Measurements from ENCODE around the gene CCND1. TPM values are rescaled to one million over a fixed set of nuclear protein-coding genes. Genes with fewer than 3 reads are reported as not detected.

Gene CCND1
- total and polyA plus RNA-seq, 2 experiments from 2014 or later = 80.2 to 81.9 TPM

DNA sequence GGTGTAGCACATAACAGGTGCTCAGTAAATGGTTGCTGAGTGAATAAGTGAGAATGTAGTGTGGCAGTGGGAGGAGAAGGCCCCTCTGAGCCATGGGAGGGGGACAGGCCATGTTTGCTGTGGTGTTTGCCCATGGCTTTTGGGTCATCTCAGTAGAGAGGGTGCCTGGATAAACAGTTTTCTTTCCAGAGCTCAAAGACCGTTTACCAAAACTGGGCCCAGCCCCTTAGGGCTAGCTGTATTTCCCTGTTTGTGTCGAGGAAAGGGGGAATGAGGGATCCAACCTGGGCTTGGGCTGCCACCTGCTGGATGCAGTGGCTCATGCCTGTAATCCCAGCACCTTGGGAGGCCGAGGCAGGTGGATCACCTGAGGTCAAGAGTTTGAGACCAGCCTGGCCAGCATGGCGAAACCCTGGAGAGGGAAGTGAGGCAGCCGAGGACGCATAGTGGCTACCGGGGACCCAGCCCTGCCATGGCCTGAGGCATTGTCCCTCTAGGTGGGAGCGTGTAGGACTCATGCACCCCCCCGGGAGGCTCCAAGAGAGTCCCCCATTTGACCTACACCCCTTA lies 42.9 kb downstream of the CCND1 start:
- no peak for TF ChIP-seq EZH2phosphoT487 (IDR thresholded peaks at IDR 0.05; ENCODE audit: low read depth, severe bottlenecking, unreplicated experiment)
- TF ChIP-seq, protein P1, sequence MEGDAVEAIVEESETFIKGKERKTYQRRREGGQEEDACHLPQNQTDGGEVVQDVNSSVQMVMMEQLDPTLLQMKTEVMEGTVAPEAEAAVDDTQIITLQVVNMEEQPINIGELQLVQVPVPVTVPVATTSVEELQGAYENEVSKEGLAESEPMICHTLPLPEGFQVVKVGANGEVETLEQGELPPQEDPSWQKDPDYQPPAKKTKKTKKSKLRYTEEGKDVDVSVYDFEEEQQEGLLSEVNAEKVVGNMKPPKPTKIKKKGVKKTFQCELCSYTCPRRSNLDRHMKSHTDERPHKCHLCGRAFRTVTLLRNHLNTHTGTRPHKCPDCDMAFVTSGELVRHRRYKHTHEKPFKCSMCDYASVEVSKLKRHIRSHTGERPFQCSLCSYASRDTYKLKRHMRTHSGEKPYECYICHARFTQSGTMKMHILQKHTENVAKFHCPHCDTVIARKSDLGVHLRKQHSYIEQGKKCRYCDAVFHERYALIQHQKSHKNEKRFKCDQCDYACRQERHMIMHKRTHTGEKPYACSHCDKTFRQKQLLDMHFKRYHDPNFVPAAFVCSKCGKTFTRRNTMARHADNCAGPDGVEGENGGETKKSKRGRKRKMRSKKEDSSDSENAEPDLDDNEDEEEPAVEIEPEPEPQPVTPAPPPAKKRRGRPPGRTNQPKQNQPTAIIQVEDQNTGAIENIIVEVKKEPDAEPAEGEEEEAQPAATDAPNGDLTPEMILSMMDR (IDR thresholded peaks at IDR 0.05; ENCODE audit: poor library complexity) = peak; percentile 43
- no peak for TF ChIP-seq EZH2 (IDR thresholded peaks at IDR 0.05; ENCODE audit: borderline replicate concordance)
- 64% methylated on average over 9 of the region's 9 CpGs for WGBS (ENCODE audit: low lambda C conversion rate, missing lambda C conversion rate)
- H2AFZ ChIP-seq = no peak overlapping the region

DNA sequence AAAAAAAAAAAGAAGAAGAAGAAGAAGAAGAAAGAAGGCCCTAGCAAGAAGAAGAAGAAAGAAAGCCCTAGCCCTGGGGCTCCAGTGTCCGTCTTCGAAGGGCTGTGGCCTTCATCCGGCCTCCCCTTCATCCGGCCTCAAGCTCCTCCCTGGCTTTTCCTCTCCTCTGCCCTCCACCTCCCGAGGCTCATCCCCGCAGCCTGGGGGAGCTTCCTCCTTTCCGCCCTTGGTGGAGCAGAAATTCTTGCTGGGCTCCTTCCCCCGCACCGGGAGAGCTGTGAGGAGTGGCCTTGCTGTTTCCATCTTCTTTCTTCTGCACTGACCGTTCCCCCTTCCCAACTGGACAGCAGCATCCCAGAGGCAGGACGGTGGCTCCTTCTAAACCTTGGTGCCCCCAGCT lies 43.7 kb downstream of the CCND1 start:
- H3K9me3 ChIP-seq (ENCODE audit: low read depth) = no peaks in the 10 kb centered on the region
- 85% methylated on average over 11 of the region's 11 CpGs for WGBS (ENCODE audit: low lambda C conversion rate, missing lambda C conversion rate)

More for the DNA sequence above, 42.9 kb downstream of the CCND1 start:
- no peaks in the 10 kb centered on the region for H3K27me3 ChIP-seq
- H4K20me1 ChIP-seq (ENCODE audit: insufficient read depth, poor library complexity, severe bottlenecking) = no peaks in the 10 kb centered on the region
- no peaks in the 10 kb centered on the region for H3K4me1 ChIP-seq (ENCODE audit: insufficient read depth)
- DNase-seq (ENCODE audit: low spot score) = no peak
- H3K9me2 ChIP-seq (replicated peaks; ENCODE audit: insufficient read depth) = no peaks in the 10 kb centered on the region
- no peaks in the 10 kb centered on the region for H3K79me2 ChIP-seq
- H3K4me3 ChIP-seq = no peak overlapping the region
- H3K27ac ChIP-seq = no peak overlapping the region
- H3K4me2 ChIP-seq = no peak overlapping the region
- no peaks in the 10 kb centered on the region for H3K9me3 ChIP-seq (ENCODE audit: low read depth)
- H3K36me3 ChIP-seq (replicated peaks; ENCODE audit: insufficient read depth, low read depth) = no peaks in the 10 kb centered on the region

DNA sequence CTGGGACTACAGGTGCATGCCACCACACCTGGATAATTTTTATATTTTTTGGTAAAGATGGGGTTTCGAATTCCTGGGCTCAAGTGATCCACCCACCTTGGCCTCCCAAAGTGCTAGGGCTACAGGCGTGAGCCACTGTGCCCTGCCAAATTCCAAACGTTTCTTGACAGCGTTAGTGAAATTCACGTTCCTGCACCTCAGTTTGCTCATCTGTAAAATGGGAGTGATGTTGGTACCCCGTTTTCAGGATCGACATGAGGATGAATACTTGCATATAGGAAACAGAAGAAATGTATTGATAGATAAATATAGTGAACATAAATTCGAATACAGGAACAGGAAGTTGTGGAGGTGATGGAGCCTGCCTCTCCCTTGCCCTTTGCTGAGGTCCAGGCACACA lies 44.4 kb downstream of the CCND1 start:
- Histone ChIP-seq H3K36me3 (replicated peaks; ENCODE audit: insufficient read depth, low read depth) (no peaks in the 10 kb centered on the region), H2AFZ (no peak overlapping the region), H3K79me2 (no peaks in the 10 kb centered on the region), H3K4me1 (ENCODE audit: insufficient read depth) (no peaks in the 10 kb centered on the region), H3K27ac (no peak overlapping the region), H3K4me2 (peak overlapping the region; percentile 71), H4K20me1 (ENCODE audit: insufficient read depth, poor library complexity, severe bottlenecking) (no peaks in the 10 kb centered on the region), H3K9me3 (ENCODE audit: low read depth) (no peaks in the 10 kb centered on the region), H3K4me3 (no peak overlapping the region), H3K27me3 (no peaks in the 10 kb centered on the region), H3K9me2 (replicated peaks; ENCODE audit: insufficient read depth) (no peaks in the 10 kb centered on the region)
- 69% methylated on average over 8 of the region's 8 CpGs for WGBS (ENCODE audit: low lambda C conversion rate, missing lambda C conversion rate)
- no peak for DNase-seq (ENCODE audit: low spot score)
- TF ChIP-seq EZH2 (IDR thresholded peaks at IDR 0.05; ENCODE audit: borderline replicate concordance) (no peak), EZH2phosphoT487 (IDR thresholded peaks at IDR 0.05; ENCODE audit: low read depth, severe bottlenecking, unreplicated experiment) (no peak)
- TF ChIP-seq, protein P1 (IDR thresholded peaks at IDR 0.05; ENCODE audit: poor library complexity) = no peak

More for the DNA sequence above, 43.7 kb downstream of the CCND1 start:
- TF ChIP-seq EZH2 (IDR thresholded peaks at IDR 0.05; ENCODE audit: borderline replicate concordance) = no peak
- no peak for TF ChIP-seq EZH2phosphoT487 (IDR thresholded peaks at IDR 0.05; ENCODE audit: low read depth, severe bottlenecking, unreplicated experiment)
- TF ChIP-seq, protein P1 (IDR thresholded peaks at IDR 0.05; ENCODE audit: poor library complexity) = no peak
- H3K27ac ChIP-seq = no peak overlapping the region
- no peaks in the 10 kb centered on the region for H3K9me2 ChIP-seq (replicated peaks; ENCODE audit: insufficient read depth)
- no peak overlapping the region for H3K4me2 ChIP-seq
- H4K20me1 ChIP-seq (ENCODE audit: insufficient read depth, poor library complexity, severe bottlenecking) = no peaks in the 10 kb centered on the region
- H2AFZ ChIP-seq = no peak overlapping the region
- no peak for DNase-seq (ENCODE audit: low spot score)
- no peak overlapping the region for H3K4me3 ChIP-seq
- no peaks in the 10 kb centered on the region for H3K27me3 ChIP-seq
- H3K79me2 ChIP-seq = no peaks in the 10 kb centered on the region
- no peaks in the 10 kb centered on the region for H3K36me3 ChIP-seq (replicated peaks; ENCODE audit: insufficient read depth, low read depth)
- H3K4me1 ChIP-seq (ENCODE audit: insufficient read depth) = no peaks in the 10 kb centered on the region

Data from hepatocyte (in vitro differentiated cells).